ENCODE measurements around the gene HARS1. TPM values are rescaled to one million over a fixed set of nuclear protein-coding genes. Genes with fewer than 3 reads are reported as not detected.

HARS1 gene
- total and polyA plus RNA-seq, 2 of the 13 experiments (the other 11 are each of a cell fraction or from before 2014, with no cell fraction given) = 36.9 to 66.2 TPM

GRCh38 chr5:140639148-140639981, 51.8 kb downstream of the HARS1 start, which contains the start of gene TMCO6 (continued):
- TF ChIP-seq, protein P1, sequence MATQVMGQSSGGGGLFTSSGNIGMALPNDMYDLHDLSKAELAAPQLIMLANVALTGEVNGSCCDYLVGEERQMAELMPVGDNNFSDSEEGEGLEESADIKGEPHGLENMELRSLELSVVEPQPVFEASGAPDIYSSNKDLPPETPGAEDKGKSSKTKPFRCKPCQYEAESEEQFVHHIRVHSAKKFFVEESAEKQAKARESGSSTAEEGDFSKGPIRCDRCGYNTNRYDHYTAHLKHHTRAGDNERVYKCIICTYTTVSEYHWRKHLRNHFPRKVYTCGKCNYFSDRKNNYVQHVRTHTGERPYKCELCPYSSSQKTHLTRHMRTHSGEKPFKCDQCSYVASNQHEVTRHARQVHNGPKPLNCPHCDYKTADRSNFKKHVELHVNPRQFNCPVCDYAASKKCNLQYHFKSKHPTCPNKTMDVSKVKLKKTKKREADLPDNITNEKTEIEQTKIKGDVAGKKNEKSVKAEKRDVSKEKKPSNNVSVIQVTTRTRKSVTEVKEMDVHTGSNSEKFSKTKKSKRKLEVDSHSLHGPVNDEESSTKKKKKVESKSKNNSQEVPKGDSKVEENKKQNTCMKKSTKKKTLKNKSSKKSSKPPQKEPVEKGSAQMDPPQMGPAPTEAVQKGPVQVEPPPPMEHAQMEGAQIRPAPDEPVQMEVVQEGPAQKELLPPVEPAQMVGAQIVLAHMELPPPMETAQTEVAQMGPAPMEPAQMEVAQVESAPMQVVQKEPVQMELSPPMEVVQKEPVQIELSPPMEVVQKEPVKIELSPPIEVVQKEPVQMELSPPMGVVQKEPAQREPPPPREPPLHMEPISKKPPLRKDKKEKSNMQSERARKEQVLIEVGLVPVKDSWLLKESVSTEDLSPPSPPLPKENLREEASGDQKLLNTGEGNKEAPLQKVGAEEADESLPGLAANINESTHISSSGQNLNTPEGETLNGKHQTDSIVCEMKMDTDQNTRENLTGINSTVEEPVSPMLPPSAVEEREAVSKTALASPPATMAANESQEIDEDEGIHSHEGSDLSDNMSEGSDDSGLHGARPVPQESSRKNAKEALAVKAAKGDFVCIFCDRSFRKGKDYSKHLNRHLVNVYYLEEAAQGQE (IDR thresholded peaks at IDR 0.05; ENCODE audit: borderline replicate concordance in 1 of 2, low read depth in 1 of 2, low read length in 2 of 2) = no peak; a peak in 1 of 4 replicates
- TF ChIP-seq, protein P2, sequence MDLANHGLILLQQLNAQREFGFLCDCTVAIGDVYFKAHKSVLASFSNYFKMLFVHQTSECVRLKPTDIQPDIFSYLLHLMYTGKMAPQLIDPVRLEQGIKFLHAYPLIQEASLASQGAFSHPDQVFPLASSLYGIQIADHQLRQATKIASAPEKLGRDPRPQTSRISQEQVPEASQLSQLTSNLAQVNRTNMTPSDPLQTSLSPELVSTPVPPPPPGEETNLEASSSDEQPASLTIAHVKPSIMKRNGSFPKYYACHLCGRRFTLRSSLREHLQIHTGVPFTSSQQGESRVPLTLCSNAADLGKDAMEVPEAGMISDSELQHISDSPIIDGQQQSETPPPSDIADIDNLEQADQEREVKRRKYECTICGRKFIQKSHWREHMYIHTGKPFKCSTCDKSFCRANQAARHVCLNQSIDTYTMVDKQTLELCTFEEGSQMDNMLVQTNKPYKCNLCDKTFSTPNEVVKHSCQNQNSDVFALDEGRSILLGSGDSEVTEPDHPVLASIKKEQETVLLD (CRISPR knock-in tag; IDR thresholded peaks at IDR 0.05; ENCODE audit: low read depth) = no peak
- TF ChIP-seq ZNF292 (CRISPR knock-in tag; IDR thresholded peaks at IDR 0.05; ENCODE audit: borderline replicate concordance, low read depth) (no peak), ZNF282 (IDR thresholded peaks at IDR 0.05; ENCODE audit: partially characterized antibody) (no peak), ZNF101 (CRISPR knock-in tag; IDR thresholded peaks at IDR 0.05; ENCODE audit: borderline replicate concordance, low read depth) (peak; percentile 88; the same call in 1 of the 2 replicates), MED1 (CRISPR knock-in tag; IDR thresholded peaks at IDR 0.05) (peak; percentile 93), HNRNPH1 (optimal IDR thresholded peaks at IDR 0.05; ENCODE audit: low read depth, low read length) (no peak), ZMYM4 (CRISPR knock-in tag; IDR thresholded peaks at IDR 0.05) (peak; percentile 84), ZFYVE20 (CRISPR knock-in tag; IDR thresholded peaks at IDR 0.05; ENCODE audit: borderline replicate concordance, low read depth) (no peak), ZNF382 (CRISPR knock-in tag; IDR thresholded peaks at IDR 0.05; ENCODE audit: borderline replicate concordance) (no peak), ZNF432 (CRISPR knock-in tag; IDR thresholded peaks at IDR 0.05; ENCODE audit: borderline replicate concordance) (no peak), ZNF773 (CRISPR knock-in tag; IDR thresholded peaks at IDR 0.05; ENCODE audit: borderline replicate concordance) (peak; percentile 24; the same call in 1 of the 2 replicates), RAD51 (IDR thresholded peaks at IDR 0.05; ENCODE audit: borderline replicate concordance) (no peak), BATF2 (CRISPR knock-in tag; IDR thresholded peaks at IDR 0.05) (no peak)
- TF ChIP-seq, protein P3, sequence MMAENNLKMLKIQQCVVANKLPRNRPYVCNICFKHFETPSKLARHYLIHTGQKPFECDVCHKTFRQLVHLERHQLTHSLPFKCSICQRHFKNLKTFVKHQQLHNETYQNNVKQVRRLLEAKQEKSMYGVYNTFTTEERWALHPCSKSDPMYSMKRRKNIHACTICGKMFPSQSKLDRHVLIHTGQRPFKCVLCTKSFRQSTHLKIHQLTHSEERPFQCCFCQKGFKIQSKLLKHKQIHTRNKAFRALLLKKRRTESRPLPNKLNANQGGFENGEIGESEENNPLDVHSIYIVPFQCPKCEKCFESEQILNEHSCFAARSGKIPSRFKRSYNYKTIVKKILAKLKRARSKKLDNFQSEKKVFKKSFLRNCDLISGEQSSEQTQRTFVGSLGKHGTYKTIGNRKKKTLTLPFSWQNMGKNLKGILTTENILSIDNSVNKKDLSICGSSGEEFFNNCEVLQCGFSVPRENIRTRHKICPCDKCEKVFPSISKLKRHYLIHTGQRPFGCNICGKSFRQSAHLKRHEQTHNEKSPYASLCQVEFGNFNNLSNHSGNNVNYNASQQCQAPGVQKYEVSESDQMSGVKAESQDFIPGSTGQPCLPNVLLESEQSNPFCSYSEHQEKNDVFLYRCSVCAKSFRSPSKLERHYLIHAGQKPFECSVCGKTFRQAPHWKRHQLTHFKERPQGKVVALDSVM (CRISPR knock-in tag; IDR thresholded peaks at IDR 0.05) = no peak
- TF ChIP-seq, protein P4, sequence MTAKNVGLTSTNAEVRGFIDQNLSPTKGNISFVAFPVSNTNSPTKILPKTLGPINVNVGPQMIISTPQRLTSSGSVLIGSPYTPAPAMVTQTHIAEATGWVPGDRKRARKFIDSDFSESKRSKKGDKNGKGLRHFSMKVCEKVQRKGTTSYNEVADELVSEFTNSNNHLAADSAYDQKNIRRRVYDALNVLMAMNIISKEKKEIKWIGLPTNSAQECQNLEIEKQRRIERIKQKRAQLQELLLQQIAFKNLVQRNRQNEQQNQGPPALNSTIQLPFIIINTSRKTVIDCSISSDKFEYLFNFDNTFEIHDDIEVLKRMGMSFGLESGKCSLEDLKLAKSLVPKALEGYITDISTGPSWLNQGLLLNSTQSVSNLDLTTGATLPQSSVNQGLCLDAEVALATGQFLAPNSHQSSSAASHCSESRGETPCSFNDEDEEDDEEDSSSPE (CRISPR knock-in tag; IDR thresholded peaks at IDR 0.05) = peak; percentile 93
